DMS53 treated with DMSO at 0.1 percent for 48 hours (cell line): ENCODE results near the gene ST7.
"Not testable (repeated sequence)": the region's sequence is repeated elsewhere in the genome, so short reads cannot be mapped to it uniquely, and the experiment has no call there.

Source experiments
- DNase-seq: peaks from one replicate; lab custom pipeline; 2025; ENCODE audit not compliant: unreplicated experiment; lab: John Stamatoyannopoulos, UW

The ST7 gene

GRCh38 chr7:116971869-116972268, 18.6 kb downstream of the ST7 start:
- no peak for DNase-seq

GRCh38 chr7:116975024-116975423, 21.7 kb downstream of the ST7 start:
- not testable (repeated sequence) for DNase-seq

GRCh38 chr7:116977172-116977571, 23.9 kb downstream of the ST7 start:
- DNase-seq, result no peak

GRCh38 chr7:116978006-116978405, 24.7 kb downstream of the ST7 start:
- DNase-seq, result no peak

GRCh38 chr7:116979430-116979829, 26.1 kb downstream of the ST7 start:
- DNase-seq, result no peak

GRCh38 chr7:116980354-116980753, 27.1 kb downstream of the ST7 start:
- DNase-seq, result no peak

- no peak for DNase-seq
These were observed 28.6 kb downstream of the ST7 start for GRCh38 chr7:116981939-116982338.

- DNase-seq, result no peak
These were observed 31.2 kb downstream of the ST7 start for GRCh38 chr7:116984511-116984910.

GRCh38 chr7:116984917-116985316, 31.6 kb downstream of the ST7 start:
- peak; percentile 52 for DNase-seq

GRCh38 chr7:116985575-116985974, 32.3 kb downstream of the ST7 start:
- no peak for DNase-seq

GRCh38 chr7:116986611-116987565, 33.6 kb downstream of the ST7 start:
- DNase-seq, result no peak

GRCh38 chr7:116988363-116988989, 35.2 kb downstream of the ST7 start:
- no peak for DNase-seq

- DNase-seq, result no peak
These were observed 36.8 kb downstream of the ST7 start for GRCh38 chr7:116990056-116990455.

GRCh38 chr7:116991233-116991632, 37.9 kb downstream of the ST7 start:
- DNase-seq, result no peak

GRCh38 chr7:116994611-116995010, 41.3 kb downstream of the ST7 start:
- no peak for DNase-seq

- DNase-seq, result no peak
These were observed 44.7 kb downstream of the ST7 start for GRCh38 chr7:116997972-116998371.

- no peak for DNase-seq
These were observed 45.4 kb downstream of the ST7 start for GRCh38 chr7:116998567-116999175.

GRCh38 chr7:116999311-116999710, 46.0 kb downstream of the ST7 start:
- no peak for DNase-seq

GRCh38 chr7:117001283-117001682, 48.0 kb downstream of the ST7 start:
- no peak for DNase-seq

- DNase-seq, result no peak
These were observed 51.6 kb downstream of the ST7 start for GRCh38 chr7:117004899-117005298.

- DNase-seq, result no peak
These were observed 52.1 kb downstream of the ST7 start for GRCh38 chr7:117005449-117005848.
